Activated CD4-positive, alpha-beta T cell treated with anti-CD3 and anti-CD28 coated beads for 36 hours (primary cell): Measurements from ENCODE around the gene ARHGAP6. TPM values are rescaled to one million over a fixed set of nuclear protein-coding genes. Genes with fewer than 3 reads are reported as not detected.

Experiments
- ATAC-seq: fragments of 200-7000 bp; cut with Tn5 transposase; one replicate; pipeline ENCODE4 v1.10.0; 2021; ENCODE audit warnings: mild to moderate bottlenecking, moderate library complexity
- CTCF ChIA-PET: fragments of 350-600 bp; sonication (Branson Sonifier 250); formaldehyde crosslinking; loops from one replicate; lab custom pipeline; 2021; ENCODE audit warnings: antibody characterized with exemption; lab: Charles Lee
- POLR2A ChIA-PET: fragments of 350-600 bp; sonication (Branson Sonifier 250); formaldehyde crosslinking; loops from one replicate; lab custom pipeline; 2021; ENCODE audit warnings: antibody characterized with exemption, inconsistent platforms; lab: Charles Lee
- DNase-seq: peaks from one replicate; pipeline ENCODE4 v3.0.0-alpha.2; 2020
- H3K27ac Mint-ChIP-seq: one replicate; pipeline ENCODE4 v1.8.0; 2021; ENCODE audit warnings: mixed read lengths
- H3K27me3 Mint-ChIP-seq: one replicate; pipeline ENCODE4 v1.8.0; 2021; ENCODE audit warnings: mixed read lengths
- H3K36me3 Mint-ChIP-seq: one replicate; pipeline ENCODE4 v1.8.0; 2021; ENCODE audit warnings: low read depth, mixed read lengths
- H3K4me1 Mint-ChIP-seq: one replicate; pipeline ENCODE4 v1.8.0; 2021; ENCODE audit warnings: mixed read lengths
- H3K4me3 Mint-ChIP-seq: one replicate; pipeline ENCODE4 v1.8.0; 2021; ENCODE audit warnings: mild to moderate bottlenecking, moderate library complexity, mixed read lengths
- H3K9me3 Mint-ChIP-seq: one replicate; pipeline ENCODE4 v1.8.0; 2021; ENCODE audit warnings: low read depth, mixed read lengths
- intact Hi-C, 2 experiments: fragments of 100-400 bp; cut with DNase I in 1 of 2; cut with micrococcal nuclease in 1 of 2; formaldehyde crosslinking; loops; one replicate each; pipeline versions ENCODE4 v1.14.2 to v1.15.1; 2022 to 2024; cut with DNase I, micrococcal nuclease
- total RNA-seq, 2 experiments: library from RNA; stranded (reverse); gene quantifications; one replicate each; pipeline ENCODE4 v1.2.3, GENCODE V29; 2021

The ARHGAP6 gene
- total RNA-seq, 2 experiments from 2014 or later = not detected

DNA sequence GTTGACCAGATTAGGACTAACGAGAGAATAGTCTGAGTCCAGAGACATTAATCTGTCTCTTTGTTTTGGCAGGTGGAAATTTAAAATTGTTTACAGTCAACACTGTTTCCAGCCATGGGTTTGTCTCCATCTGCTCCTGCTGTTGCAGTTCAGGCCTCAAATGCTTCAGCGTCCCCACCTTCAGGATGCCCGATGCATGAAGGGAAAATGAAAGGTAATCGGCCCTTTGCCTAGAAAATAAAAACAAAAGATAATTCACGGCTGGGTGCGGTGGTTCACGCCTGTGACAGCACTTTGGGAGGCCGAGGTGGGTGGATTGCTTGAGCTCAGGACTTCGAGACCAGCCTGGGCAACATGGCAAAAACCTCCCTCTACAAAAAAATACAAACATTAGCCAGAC is 553.8 kb downstream of the ARHGAP6 start:
- ATAC-seq (no peak), DNase-seq (no peak)
- H3K9me3 Mint-ChIP-seq = no peaks in the 10 kb centered on the region
- peaks cover 22% of the 10 kb centered on the region for H3K4me1 Mint-ChIP-seq
- no peak overlapping the region for H3K4me3 Mint-ChIP-seq
- peak overlapping the region; percentile 95 for H3K27ac Mint-ChIP-seq
- peaks cover 16% of the 10 kb centered on the region for H3K36me3 Mint-ChIP-seq
- ChIA-PET POLR2A (no interaction called here), CTCF (no interaction called here)
- intact Hi-C loops = loop anchor here (2.0 to 5.0 kb wide), 4 partner anchors 647 to 1097 kb away; partner anchors contain the start of gene MSL3 (in 1 of the 2)
- no peaks in the 10 kb centered on the region for H3K27me3 Mint-ChIP-seq

DNA sequence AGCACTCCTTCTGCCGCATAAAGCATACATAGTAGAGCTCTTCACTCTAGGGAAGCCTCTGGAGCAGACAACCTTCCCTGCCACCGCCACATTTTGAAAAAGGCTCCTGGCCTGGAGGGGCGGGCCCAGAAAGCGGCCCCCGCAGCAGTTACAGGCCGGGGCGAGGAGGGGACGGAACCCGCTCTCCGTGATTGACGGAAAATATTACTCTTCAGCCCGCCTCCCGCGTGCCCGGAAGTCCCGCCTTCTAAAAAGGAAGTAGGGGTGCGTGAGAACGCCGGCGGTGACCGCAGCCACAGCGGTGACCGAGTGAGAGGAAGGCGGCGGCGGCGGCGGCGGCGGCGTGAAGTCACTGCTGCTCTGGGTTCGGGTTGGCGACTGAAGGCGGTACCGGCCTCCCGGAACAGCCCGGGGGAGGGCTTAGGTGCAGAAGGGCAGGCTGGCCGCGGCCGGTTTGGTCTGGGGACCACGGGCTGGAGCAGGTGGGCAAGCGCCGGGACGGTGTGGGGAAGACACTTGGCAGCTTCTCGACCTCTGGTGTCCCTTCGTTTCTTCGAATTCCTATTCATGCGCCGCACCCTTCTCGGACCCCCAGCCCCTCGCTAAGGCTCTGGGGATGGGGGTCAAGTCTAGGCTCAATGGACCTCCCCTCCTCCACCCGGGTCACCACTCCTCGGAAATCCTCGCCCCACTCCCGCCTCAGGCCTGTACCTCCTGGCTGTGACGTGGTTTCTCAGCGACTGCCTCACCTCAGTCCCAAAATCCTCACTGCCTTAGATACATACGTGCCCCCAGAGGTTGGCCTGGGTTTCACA is 554.5 kb downstream of the ARHGAP6 start, which contains the start of gene HCCS:
Gene HCCS (plus strand): TSS at position 296 of the 815 bp plus-strand sequence. CDS start 729 bp downstream, outside the sequence.
- H3K4me1 Mint-ChIP-seq = peaks cover 22% of the 10 kb centered on the region
- ATAC-seq (peak; percentile 92), DNase-seq (peak; percentile 88)
- CTCF ChIA-PET = no interaction called here
- intact Hi-C loops = loop anchor here (2.0 to 5.0 kb wide), 4 partner anchors 648 to 1096 kb away; partner anchors contain the start of gene MSL3 (in 1 of the 2)
- H3K27ac Mint-ChIP-seq = peak within 1 kb of the TSS; percentile 95
- H3K4me3 Mint-ChIP-seq = no peak within 1 kb of the TSS
- no peaks in the 10 kb centered on the region for H3K27me3 Mint-ChIP-seq
- POLR2A ChIA-PET = no interaction called here
- no peaks in the 10 kb centered on the region for H3K9me3 Mint-ChIP-seq
- H3K36me3 Mint-ChIP-seq = peaks cover 13% of the 10 kb centered on the region

DNA sequence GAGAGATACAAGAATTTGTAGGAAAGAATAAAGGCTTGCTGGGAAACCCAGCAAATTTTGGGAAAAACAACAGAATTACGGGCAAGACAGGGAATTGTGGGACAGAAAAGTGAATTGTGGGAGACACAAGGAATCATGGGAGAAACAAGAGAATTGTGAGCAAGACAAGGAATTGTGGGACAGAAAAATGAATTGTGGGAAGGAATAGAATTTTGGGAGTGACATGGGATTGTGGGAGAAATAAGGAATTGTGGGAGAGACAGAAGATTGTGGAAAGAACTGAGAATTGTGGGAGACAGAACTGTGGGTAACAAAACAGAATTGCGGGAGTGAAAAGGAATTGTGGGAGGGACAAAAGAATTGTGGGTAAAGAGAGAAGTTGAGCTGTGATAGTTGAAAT is 555.8 kb downstream of the ARHGAP6 start:
- ATAC-seq = no peak
- Mint-ChIP-seq H3K27me3 (no peaks in the 10 kb centered on the region), H3K4me3 (no peak overlapping the region), H3K9me3 (no peaks in the 10 kb centered on the region), H3K4me1 (peaks cover 22% of the 10 kb centered on the region), H3K36me3 (peaks cover 7% of the 10 kb centered on the region), H3K27ac (no peak overlapping the region)
- no peak for DNase-seq
- CTCF ChIA-PET = no interaction called here
- POLR2A ChIA-PET = no interaction called here
- intact Hi-C loops = loop anchor here (2.0 to 5.0 kb wide), 4 partner anchors 649 to 1095 kb away; partner anchors contain the start of gene MSL3 (in 1 of the 2)

DNA sequence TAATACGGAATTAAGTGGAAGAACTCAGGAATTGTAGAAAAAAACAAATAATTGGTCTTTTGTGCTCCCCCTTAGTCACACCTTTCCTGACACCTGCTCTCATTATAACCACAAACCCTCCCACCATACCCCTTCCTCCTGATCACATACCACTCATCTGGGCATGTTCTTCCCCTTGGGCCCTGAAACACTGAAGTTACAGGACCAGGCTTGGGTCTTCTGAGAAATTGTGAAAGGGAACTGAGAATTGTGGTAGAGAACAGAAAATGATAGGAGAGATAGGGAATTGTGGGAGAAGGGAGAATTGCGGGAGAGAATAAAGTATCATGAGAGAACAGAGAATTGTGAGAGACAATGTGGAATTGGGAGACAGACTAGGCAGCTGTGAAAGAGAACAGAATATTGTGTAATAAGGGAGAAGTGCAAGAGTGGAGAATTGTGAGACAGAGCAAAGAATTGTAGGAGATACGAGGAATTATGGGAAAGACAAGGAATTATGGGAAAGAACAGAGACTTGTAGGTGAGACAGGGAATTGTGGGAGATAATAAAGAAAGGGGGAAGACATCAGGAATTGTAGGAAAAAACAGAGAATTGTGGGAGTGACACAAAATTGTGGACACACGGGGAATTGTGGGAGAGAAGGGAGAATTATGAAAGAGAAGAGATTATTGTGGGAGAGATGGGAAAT is 557.3 kb downstream of the ARHGAP6 start:
- CTCF ChIA-PET = no interaction called here
- Mint-ChIP-seq H3K36me3 (peaks cover 2% of the 10 kb centered on the region), H3K27me3 (no peaks in the 10 kb centered on the region), H3K9me3 (no peaks in the 10 kb centered on the region), H3K4me1 (peaks cover 14% of the 10 kb centered on the region), H3K27ac (no peak overlapping the region), H3K4me3 (no peak overlapping the region)
- DNase-seq = no peak
- intact Hi-C loops = no loop called here
- POLR2A ChIA-PET = no interaction called here
- no peak for ATAC-seq

DNA sequence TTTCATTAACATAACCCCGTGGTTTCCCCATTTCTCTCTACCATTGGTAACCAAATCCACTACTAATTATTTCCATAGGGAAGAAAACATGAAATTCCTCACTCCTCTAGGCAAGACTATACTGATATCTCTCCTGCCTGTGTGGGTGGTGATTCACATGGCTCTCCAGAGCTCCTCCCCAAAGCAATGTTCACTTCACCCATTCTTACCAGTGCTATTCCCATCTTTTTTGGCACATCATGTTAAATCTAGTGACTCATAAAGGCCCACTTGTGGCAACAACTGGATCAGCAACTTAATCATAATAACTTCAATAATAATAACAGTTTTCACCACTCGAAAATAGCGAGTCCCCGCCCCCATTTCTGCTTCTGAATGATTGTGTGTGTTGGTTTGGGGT is 560.6 kb downstream of the ARHGAP6 start:
- Mint-ChIP-seq H3K27me3 (no peaks in the 10 kb centered on the region), H3K9me3 (no peaks in the 10 kb centered on the region), H3K27ac (no peak overlapping the region), H3K4me3 (no peak overlapping the region), H3K4me1 (peaks cover 5% of the 10 kb centered on the region), H3K36me3 (peaks cover 2% of the 10 kb centered on the region)
- CTCF ChIA-PET = no interaction called here
- ATAC-seq = no peak
- POLR2A ChIA-PET = no interaction called here
- DNase-seq = no peak
- intact Hi-C loops = no loop called here

DNA sequence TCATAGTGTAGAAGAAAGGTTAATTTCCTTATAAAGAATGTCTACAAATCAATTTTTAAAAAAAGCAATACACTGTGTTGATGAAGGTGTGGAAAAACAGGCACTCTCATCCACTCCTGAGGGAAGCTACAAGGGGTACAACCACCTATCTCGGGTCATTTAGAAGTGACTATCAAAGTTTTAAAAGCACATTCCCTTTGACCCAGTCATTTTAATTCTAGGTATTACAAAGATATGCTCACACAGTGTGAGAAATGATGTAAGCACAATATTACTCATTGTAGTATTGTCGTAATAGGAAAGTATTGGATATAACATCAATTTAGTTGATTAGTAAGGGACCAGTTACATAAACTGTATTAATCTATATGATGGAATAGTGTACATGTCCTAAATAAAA is 562.0 kb downstream of the ARHGAP6 start:
- Mint-ChIP-seq H3K27me3 (no peaks in the 10 kb centered on the region), H3K36me3 (peaks cover 2% of the 10 kb centered on the region), H3K4me1 (peaks cover 5% of the 10 kb centered on the region), H3K4me3 (no peak overlapping the region), H3K27ac (no peak overlapping the region), H3K9me3 (no peaks in the 10 kb centered on the region)
- ChIA-PET POLR2A (no interaction called here), CTCF (no interaction called here)
- DNase-seq = no peak
- intact Hi-C loops = no loop called here
- peak; percentile 44 for ATAC-seq

DNA sequence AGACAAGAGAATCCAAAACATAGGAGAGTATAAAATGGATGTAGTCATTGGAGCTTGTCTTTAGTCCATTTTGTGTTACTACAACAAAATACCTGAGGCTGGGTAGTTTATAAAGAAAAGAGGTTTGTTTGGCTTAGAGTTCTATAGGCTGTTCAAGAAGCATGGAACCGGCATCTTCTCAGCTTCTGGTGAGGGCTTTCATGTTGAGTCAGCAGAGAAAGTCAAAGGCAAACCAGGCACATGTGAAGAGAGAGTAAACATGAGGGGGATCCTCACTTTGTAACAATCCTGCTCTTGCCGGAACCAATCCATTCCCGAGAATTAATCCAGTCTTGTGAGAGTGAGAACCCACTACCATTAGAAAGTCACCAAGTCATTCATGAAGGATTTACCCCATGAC is 562.7 kb downstream of the ARHGAP6 start:
- Mint-ChIP-seq H3K36me3 (peaks cover 2% of the 10 kb centered on the region), H3K4me1 (peaks cover 5% of the 10 kb centered on the region), H3K9me3 (no peaks in the 10 kb centered on the region), H3K27ac (no peak overlapping the region), H3K4me3 (no peak overlapping the region), H3K27me3 (no peaks in the 10 kb centered on the region)
- POLR2A ChIA-PET = no interaction called here
- ATAC-seq (peak; percentile 47), DNase-seq (peak; percentile 5)
- CTCF ChIA-PET = interaction anchor here (0.6 kb wide), 1 partner anchor 1031 kb away, joined by 3 read pairs; no protein-coding TSS in a partner anchor
- intact Hi-C loops = no loop called here

DNA sequence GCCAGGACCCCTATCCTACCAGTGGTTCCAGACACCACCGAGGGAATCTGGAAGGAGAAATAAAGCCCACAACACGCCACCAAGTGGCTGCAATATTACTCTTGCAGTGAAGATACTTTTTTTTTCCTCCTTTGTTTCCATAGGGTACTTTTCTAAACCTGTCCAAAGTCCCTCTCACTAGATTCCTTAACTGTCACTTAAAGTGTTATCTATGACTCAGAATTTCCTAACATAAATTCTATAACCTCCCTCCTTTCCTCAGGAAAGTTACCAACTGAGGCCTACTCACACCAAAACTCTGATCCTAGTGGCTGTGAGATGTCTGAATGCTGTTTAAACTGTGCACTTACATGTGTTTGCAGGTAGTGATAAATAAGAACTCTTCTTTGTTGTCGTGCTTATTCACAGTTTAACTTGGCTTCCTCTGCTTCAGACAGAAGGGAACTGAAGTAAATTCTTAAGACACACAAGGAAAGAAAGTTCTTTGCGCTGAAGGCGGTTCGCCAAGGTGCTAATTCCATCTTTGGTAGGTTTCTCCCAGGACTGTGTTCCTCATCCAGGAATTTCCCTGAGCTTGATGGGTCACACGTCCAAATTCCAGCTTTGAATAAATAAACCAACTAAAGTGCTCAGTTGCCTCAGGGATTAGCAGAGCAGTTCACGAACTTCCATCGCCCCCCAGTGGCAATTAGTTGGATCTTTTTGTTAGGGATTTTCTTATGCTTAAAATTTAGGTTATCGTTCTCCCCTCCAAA is 565.3 kb downstream of the ARHGAP6 start:
- Mint-ChIP-seq H3K9me3 (no peaks in the 10 kb centered on the region), H3K4me3 (no peak overlapping the region), H3K27me3 (no peaks in the 10 kb centered on the region), H3K4me1 (peaks cover 5% of the 10 kb centered on the region), H3K36me3 (peaks cover 2% of the 10 kb centered on the region), H3K27ac (no peak overlapping the region)
- ATAC-seq (no peak), DNase-seq (peak; percentile 5)
- intact Hi-C loops = no loop called here
- ChIA-PET POLR2A (no interaction called here), CTCF (no interaction called here)

DNA sequence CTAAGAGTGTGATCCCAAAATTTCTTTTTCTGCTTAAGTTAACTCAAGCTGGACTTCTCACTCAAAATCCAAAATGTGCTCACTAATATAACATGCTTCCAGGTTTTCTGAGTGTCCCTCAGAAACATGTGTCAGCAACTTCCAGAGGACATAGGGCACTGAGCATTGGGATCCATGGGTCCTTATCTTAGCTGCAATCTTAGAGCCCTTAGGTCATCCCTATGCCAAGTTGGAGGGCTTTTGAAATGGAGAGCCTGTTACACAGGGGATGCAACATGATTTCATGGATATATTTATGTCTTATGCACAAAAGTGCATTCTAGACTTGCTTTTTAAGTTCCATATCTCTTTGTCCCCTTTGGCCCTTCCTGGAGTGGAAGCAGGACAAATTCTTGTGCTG is 566.3 kb downstream of the ARHGAP6 start:
- DNase-seq (no peak), ATAC-seq (no peak)
- Mint-ChIP-seq H3K36me3 (no peaks in the 10 kb centered on the region), H3K4me1 (peaks cover 5% of the 10 kb centered on the region), H3K9me3 (no peaks in the 10 kb centered on the region), H3K4me3 (no peak overlapping the region), H3K27ac (no peak overlapping the region), H3K27me3 (no peaks in the 10 kb centered on the region)
- intact Hi-C loops = no loop called here
- POLR2A ChIA-PET = no interaction called here
- CTCF ChIA-PET = no interaction called here

DNA sequence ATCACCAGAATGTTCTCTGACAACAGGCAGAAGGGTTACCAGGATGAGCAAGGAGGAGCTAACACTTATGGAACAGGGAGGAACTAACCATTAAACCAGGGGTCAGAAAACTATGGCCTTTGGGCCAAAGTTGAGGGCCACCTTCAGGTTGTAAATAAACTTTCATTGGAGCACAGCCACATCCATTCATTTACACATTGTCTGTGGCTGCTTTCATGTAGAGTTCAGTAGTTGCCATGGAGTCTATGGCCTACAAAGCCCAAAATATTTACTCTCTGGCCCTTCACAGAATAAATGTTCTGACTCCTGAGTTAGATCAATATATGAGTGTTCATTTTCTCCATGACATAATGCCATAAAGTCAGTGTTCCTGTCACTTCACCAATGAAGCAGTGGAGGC is 567.8 kb downstream of the ARHGAP6 start:
- no peak overlapping the region for H3K4me3 Mint-ChIP-seq

DNA sequence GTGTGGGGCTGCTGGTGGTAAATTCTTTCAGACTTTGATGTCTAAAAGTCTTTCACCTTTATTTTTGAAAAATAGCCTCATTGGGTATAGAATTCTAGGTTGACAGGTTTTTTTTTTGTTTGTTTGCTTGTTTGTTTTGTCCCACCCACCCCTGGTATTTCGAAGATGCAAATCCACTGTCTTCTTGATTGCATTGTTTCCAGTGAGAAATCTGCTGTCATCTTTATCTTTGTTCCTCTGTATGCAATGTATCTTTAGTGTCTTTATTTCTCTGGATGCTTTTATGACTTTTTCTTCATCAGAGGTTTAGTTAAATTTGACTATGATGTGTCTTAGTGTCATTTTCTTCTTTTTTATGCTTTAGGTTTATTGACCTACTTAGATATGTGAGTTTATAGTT is 575.9 kb downstream of the ARHGAP6 start:
- POLR2A ChIA-PET = no interaction called here
- no peaks in the 10 kb centered on the region for H3K27me3 Mint-ChIP-seq
- H3K4me1 Mint-ChIP-seq = no peaks in the 10 kb centered on the region
- H3K4me3 Mint-ChIP-seq = no peak overlapping the region
- CTCF ChIA-PET = no interaction called here
- peaks cover 2% of the 10 kb centered on the region for H3K36me3 Mint-ChIP-seq
- H3K27ac Mint-ChIP-seq = no peak overlapping the region
- DNase-seq (no peak), ATAC-seq (no peak)
- intact Hi-C loops = no loop called here
- peaks cover 9% of the 10 kb centered on the region for H3K9me3 Mint-ChIP-seq

More for the DNA sequence above, 567.8 kb downstream of the ARHGAP6 start:
- H3K4me1 Mint-ChIP-seq = peaks cover 2% of the 10 kb centered on the region
- ATAC-seq (no peak), DNase-seq (no peak)
- H3K27ac Mint-ChIP-seq = no peak overlapping the region
- H3K36me3 Mint-ChIP-seq = no peaks in the 10 kb centered on the region
- H3K9me3 Mint-ChIP-seq = no peaks in the 10 kb centered on the region
- intact Hi-C loops = no loop called here
- ChIA-PET POLR2A (no interaction called here), CTCF (no interaction called here)
- H3K27me3 Mint-ChIP-seq = no peaks in the 10 kb centered on the region
